GM19238 (cell line): ENCODE data around the gene HCFC1.

Experiments
- DNase-seq: peaks from one replicate; pipeline ENCODE4 v3.0.0; 2011; ENCODE audit warnings: low spot score; ENCODE audit not compliant: insufficient read length

HCFC1 gene

GRCh38 chrX:153941336-153942252, 30.0 kb downstream of the HCFC1 start:
- no peak for DNase-seq

DNA sequence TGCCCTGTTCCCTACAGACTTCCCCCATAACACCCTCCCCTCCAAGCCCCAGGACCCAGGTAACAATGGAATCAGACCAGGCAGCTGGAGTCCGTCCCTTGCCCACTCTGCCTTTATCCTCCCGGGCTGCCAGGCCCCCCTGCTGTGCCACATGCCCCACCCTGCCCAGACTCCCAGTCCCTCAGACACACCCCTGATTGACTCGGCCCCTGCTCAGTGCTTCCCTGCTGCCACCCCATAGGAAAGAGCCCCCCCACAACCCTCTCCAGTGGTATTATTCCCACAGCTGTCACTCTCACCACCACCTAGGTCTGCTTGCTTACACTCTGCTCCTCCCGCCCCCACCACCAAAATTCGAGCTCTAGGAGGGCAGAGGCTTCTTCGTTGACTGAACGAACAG, 32.0 kb downstream of the HCFC1 start:
- DNase-seq: no peak

GRCh38 chrX:153938226-153938786, 33.3 kb downstream of the HCFC1 start:
- DNase-seq: no peak

DNA sequence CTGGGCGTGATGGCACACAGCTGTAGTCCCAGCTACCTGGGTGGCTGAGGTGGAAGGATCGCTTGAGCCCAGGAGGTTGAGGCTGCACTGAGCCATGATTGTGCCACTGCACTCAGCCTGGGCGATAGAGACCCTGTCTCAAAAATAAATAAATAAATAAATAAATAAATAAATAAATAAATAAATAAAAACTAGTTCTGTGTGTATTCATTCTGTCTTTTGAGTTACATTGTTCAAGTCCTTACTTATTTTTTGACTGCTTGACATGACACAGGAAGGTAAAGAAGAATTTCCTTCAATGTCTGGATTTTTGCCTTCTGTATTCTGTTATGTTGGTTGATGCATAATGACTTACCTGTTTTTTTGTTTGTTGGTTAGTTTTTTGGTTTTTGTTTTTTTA, 34.6 kb downstream of the HCFC1 start:
- DNase-seq: no peak

GRCh38 chrX:153935326-153935851, 36.2 kb downstream of the HCFC1 start:
- no peak for DNase-seq

GRCh38 chrX:153934762-153935325, 36.8 kb downstream of the HCFC1 start, which contains the start of gene NAA10:
TSS of gene NAA10 (minus strand) at chrX:153935037. CDS start at chrX:153934904, 133 bp downstream.
- DNase-seq: peak; percentile 98

DNA sequence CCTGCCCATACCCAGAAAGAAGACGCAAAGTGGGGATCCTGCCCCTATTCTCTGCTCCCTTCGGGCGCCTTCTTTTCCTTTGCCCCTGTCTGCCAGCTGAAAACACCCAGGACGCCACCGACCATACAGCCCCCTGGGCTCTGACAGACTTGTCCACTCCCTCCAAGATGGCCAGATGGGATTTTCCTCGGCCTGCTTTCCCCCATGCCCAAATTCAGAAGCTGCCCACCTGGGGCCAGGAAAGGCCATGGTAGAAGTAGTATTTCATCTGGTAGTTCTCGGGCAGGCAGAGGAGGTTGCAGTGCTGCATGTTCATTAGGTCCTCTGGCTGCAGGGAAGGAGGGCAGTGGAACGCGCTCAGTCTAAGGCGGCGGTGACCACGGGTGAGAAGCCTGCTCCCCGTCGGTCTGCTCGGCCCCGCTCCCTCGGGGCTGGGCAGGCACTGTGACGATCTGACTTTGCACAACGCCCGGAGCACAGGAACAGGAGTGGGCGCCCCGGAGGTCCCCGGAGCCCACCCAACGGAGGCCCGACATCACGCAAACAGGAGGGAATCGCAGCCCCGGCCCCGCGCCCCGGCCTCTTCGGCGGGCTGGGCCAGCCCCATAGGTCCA, 37.4 kb downstream of the HCFC1 start:
- DNase-seq: no peak

- DNase-seq: no peak
Measured at GRCh38 chrX:153933748-153934147, 37.9 kb downstream of the HCFC1 start.

GRCh38 chrX:153932220-153932915, 39.2 kb downstream of the HCFC1 start:
- no peak for DNase-seq

GRCh38 chrX:153931748-153932147, 39.9 kb downstream of the HCFC1 start:
- DNase-seq: no peak

GRCh38 chrX:153931151-153931550, 40.5 kb downstream of the HCFC1 start:
- no peak for DNase-seq

DNA sequence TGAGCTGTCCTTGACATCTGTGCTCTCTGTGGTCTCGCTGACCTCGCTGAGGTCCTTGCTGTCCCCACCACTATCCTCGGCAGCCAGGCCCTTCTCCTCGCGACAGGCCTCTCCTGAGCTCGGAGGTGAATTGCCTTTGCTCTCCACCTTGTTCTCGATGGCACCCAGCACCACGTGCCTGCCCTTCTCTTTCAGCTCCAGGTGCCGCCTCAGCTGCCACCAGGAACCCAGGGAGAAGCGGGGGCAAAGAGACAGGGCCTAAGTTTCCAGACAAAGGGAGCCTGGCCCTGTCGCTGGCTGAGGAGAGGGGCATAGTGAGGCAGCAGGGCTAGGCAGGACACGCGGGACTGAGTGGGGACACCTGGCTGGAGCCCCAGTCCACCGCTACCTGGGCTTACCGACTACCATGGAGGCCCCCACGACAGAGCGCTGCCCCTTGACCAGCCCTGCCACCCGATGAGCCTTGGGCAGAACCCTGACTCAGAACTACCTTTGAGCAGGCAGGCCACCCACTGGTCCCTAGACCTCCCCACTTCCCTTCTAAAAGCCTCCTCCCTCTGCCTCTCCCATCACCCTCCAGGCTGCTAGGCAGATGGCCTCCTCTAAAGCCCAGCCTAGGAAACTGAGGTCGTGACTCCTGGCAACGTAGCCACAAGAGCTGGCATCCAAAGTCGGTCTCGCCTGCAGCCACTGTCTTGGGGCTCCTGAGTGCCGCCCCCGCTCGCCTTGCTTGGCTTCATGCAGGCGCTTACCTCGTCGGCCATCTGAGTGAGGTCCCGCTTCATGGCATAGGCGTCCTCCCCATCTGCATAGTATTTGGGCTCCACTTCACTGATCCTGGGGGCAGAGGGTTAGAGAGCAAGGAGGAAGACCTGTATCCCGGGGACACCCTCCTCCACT, 41.4 kb downstream of the HCFC1 start:
- DNase-seq: no peak

DNA sequence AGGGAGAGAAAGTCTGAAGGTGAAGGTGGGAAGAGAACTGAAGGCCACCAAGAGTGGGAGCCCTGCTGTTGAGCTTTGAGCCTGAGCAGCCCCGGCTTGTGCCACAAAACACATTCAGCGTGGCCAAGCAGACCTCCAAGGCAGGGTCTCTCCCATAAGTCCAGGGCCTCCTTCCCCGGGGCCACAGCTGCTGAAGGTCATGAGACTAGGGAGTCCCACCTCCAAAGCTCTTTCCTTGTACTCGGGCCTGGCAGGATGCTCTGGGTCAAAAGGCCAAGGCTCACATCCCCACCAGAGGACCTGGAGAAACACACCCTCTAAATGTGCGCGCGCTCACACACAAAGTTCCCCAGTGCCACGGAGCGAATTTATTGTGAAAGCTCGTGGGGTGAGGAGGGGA, 42.0 kb downstream of the HCFC1 start:
- no peak for DNase-seq

DNA sequence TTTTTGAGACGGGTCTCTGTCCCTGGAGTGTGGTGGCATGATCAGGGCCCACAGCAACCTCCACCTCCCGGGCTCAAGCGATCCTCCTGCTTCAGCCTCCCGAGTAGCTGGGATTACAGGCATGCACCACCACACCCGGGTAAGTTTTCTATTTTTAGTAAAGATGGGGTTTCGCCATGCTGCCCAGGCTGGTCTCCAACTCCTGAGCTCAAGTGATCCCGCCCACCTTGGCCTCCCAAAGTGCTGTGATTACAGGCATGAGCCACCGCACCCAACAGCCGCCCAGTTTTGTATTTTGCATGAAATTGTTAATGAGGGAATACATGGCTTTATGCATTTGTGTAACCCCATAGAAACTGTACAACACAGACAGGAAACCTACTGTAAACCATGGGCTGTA, 42.8 kb downstream of the HCFC1 start:
- no peak for DNase-seq

- peak; percentile 99 for DNase-seq
Measured at GRCh38 chrX:153927922-153928760, 43.5 kb downstream of the HCFC1 start.

DNA sequence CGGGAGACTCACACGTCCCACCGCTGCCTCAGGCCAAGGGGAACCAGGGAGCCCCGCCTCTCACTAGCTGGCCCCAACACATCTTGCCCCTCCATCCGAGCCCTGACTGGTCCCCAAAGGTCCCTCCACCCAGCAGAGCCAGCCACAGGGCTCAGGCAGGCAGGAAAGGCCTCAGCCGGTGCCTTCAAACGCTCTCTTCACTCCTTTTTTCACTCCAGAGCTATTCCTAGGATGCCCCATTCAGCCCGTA, 44.0 kb downstream of the HCFC1 start:
- DNase-seq: no peak

DNA sequence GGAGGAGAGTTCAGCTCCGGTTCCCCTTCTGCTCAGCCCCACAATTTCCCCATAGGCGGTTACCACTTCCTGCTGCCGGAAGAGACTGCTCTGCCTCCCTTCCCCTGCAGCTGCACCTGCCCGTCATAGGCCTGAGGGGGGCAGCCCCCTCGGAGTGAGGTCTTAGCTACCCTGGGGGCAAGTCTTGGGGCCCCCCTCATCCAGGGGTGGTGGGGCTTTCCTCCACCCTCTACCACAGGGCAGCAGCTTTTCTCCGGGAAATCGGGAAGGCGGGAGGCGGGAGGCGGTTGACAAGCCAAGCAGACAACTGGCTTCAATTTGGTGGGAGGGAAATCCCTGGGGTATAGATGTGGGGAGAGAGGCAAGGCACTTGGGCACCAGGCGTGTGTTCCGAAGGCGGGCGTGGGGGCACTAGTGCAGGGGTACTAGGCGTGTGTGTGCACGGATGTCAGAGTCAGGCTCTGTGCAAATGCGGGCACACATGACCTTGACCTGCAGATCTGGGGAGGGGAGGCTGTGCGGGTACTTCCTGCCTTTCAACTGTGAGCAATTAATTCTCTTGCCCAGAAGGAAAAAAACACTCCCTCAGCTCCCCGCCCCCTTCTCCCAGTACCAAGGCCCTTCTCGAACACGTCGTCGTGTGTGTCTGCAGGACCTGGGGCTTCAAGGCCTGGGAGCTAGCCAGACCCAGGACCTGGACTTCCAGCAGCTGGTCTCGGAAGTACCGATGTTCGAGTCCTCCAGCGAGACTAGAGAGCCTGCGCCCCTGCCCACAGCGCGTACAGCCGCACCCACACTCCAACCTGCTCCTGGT, 44.6 kb downstream of the HCFC1 start:
- peak; percentile 95 for DNase-seq

GRCh38 chrX:153926552-153926857, 45.1 kb downstream of the HCFC1 start:
- DNase-seq: no peak
